Naive thymus-derived CD4-positive, alpha-beta T cell (primary cell): ENCODE measurements around the gene PPA2. TPM values are rescaled to one million over a fixed set of nuclear protein-coding genes. Genes with fewer than 3 reads are reported as not detected.
"Not testable (repeated sequence)": the region's sequence is repeated elsewhere in the genome, so short reads cannot be mapped to it uniquely, and the experiment has no call there.

Source experiments
- ATAC-seq: fragments of 150-1000 bp; cut with Tn5 transposase; 2 replicates; pipeline ENCODE4 v1.10.0; 2021; ENCODE audit warnings: mild to moderate bottlenecking, moderate library complexity
- CTCF ChIA-PET: fragments of 350-600 bp; sonication (Branson Sonifier 250); formaldehyde crosslinking; loops from one replicate; lab custom pipeline; 2021; ENCODE audit warnings: antibody characterized with exemption; lab: Charles Lee
- POLR2A ChIA-PET: fragments of 350-600 bp; sonication (Branson Sonifier 250); formaldehyde crosslinking; loops from one replicate; lab custom pipeline; 2021; ENCODE audit warnings: antibody characterized with exemption, inconsistent platforms; lab: Charles Lee
- DNase-seq, 9 donors: peaks; one replicate each; pipeline versions ENCODE4 v3.0.0 to v3.0.0-alpha.2; 2020 to 2022; ENCODE audit warnings: mixed read lengths in 1 of 9
- H3K27ac ChIP-seq: one replicate; pipeline ENCODE4 v1.7.0; 2013; ENCODE audit warnings: mild to moderate bottlenecking, low read depth, low read length, moderate library complexity
- H3K27me3 ChIP-seq, 2 donors: one replicate each; pipeline ENCODE4 v1.7.0; 2013; ENCODE audit warnings: low read length in 2 of 2, mild to moderate bottlenecking in 2 of 2, moderate library complexity in 2 of 2; ENCODE audit not compliant: control insufficient read depth in 2 of 2, insufficient read depth in 2 of 2
- H3K36me3 ChIP-seq, 3 experiments: 1 replicate in 2 of 3; 2 replicates in 1 of 3; pipeline ENCODE4 v1.7.0; 2013; ENCODE audit warnings: low read length in 3 of 3, mild to moderate bottlenecking in 3 of 3, moderate library complexity in 1 of 3; ENCODE audit not compliant: insufficient read depth in 3 of 3, control insufficient read depth in 2 of 3
- H3K4me1 ChIP-seq, 2 donors: one replicate each; pipeline ENCODE4 v1.7.0; 2013; ENCODE audit warnings: low read length in 2 of 2, mild to moderate bottlenecking in 2 of 2, moderate library complexity in 1 of 2; ENCODE audit not compliant: control insufficient read depth in 2 of 2, insufficient read depth in 2 of 2
- H3K4me3 ChIP-seq: 2 replicates; pipeline ENCODE4 v1.7.0; 2013; ENCODE audit warnings: mild to moderate bottlenecking, low read length
- H3K9me3 ChIP-seq, 3 experiments: 1 replicate in 2 of 3; 2 replicates in 1 of 3; pipeline ENCODE4 v1.7.0; 2013; ENCODE audit warnings: low read length in 3 of 3; ENCODE audit not compliant: control insufficient read depth in 2 of 3
- H3K27ac Mint-ChIP-seq, 9 donors: one replicate each; pipeline ENCODE4 v1.8.0; 2020 to 2022; ENCODE audit warnings: mixed read lengths in 9 of 9, mild to moderate bottlenecking in 8 of 9, moderate library complexity in 5 of 9, inconsistent platforms in 2 of 9
- H3K27me3 Mint-ChIP-seq, 5 donors: one replicate each; pipeline ENCODE4 v1.8.0; 2021 to 2022; ENCODE audit warnings: mixed read lengths in 5 of 5, mild to moderate bottlenecking in 1 of 5
- H3K36me3 Mint-ChIP-seq, 5 donors: one replicate each; pipeline ENCODE4 v1.8.0; 2020 to 2022; ENCODE audit warnings: mixed read lengths in 5 of 5, mild to moderate bottlenecking in 3 of 5, inconsistent platforms in 1 of 5
- H3K4me1 Mint-ChIP-seq, 7 donors: one replicate each; pipeline ENCODE4 v1.8.0; 2020 to 2022; ENCODE audit warnings: mixed read lengths in 7 of 7, mild to moderate bottlenecking in 3 of 7, inconsistent platforms in 1 of 7
- H3K4me3 Mint-ChIP-seq, 10 donors: one replicate each; pipeline ENCODE4 v1.8.0; 2020 to 2022; ENCODE audit warnings: mild to moderate bottlenecking in 10 of 10, mixed read lengths in 10 of 10, moderate library complexity in 6 of 10, inconsistent platforms in 2 of 10
- H3K9me3 Mint-ChIP-seq, 11 donors: one replicate each; pipeline ENCODE4 v1.8.0; 2020 to 2022; ENCODE audit warnings: mixed read lengths in 11 of 11, mild to moderate bottlenecking in 4 of 11, inconsistent platforms in 1 of 11, moderate library complexity in 1 of 11
- intact Hi-C, 2 donors: fragments of 100-400 bp; cut with micrococcal nuclease; formaldehyde crosslinking; loops; one replicate each; pipeline ENCODE4 v1.15.1; 2023
- polyA plus RNA-seq, 2 donors: library from polyadenylated mRNA; unstranded; fragments of 300-500 nt; fragmentation: Illumina TruSeq; gene quantifications; one replicate each; pipeline ENCODE4 v1.2.3, GENCODE V29; 2021
- total RNA-seq, 6 experiments: library from RNA in 5 of 6; stranded (reverse) in 5 of 6; gene quantifications; 1 replicate in 5 of 6; 2 replicates in 1 of 6; pipeline ENCODE4 v1.2.3 and lab custom pipeline; 2021 to 2026

Gene PPA2
- total and polyA plus RNA-seq, 7 experiments from 2014 or later, result 38.2 to 107 (median 51.2) TPM

DNA sequence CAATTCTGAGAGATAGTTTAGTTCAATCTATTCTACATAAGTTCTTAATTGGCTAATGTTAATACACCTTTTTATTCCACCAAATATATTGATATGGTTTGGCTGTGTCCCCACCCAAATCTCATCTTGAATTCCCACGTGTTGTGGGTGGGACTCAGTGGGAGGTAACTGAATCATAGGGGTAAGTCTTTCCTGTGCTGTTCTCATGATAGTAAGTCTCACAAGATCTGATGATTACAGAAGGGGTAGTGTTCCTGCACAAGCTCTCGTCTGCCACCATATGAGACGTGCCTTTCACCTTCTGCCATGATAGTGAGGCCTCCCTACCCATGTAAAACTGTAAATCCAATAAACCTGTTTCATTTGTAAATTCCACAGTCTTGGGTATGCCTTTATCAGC lies 11.3 kb downstream of the PPA2 start:
- Mint-ChIP-seq H3K27ac (no peak overlapping the region), H3K4me1 (peaks cover 12 to 66% (median 45%) of the 10 kb centered on the region in 7 donors), H3K27me3 (no peaks in the 10 kb centered on the region), H3K9me3 (peaks cover 0 to 9% (median 0%) of the 10 kb centered on the region in 11 donors), H3K4me3 (no peak overlapping the region), H3K36me3 (peaks cover 11 to 57% (median 48%) of the 10 kb centered on the region in 5 donors)
- DNase-seq (no peak), ATAC-seq (no peak)
- Histone ChIP-seq H3K9me3 (no peaks in the 10 kb centered on the region), H3K36me3 (peaks cover 0 to 9% (median 0%) of the 10 kb centered on the region in 3 experiments), H3K27me3 (no peaks in the 10 kb centered on the region), H3K4me3 (no peak overlapping the region), H3K4me1 (no peaks in the 10 kb centered on the region), H3K27ac (no peak overlapping the region)
- ChIA-PET CTCF (interaction anchor here (1.3 kb wide), 1 partner anchor 9 kb away, joined by 3 read pairs; no protein-coding TSS in a partner anchor), POLR2A (no interaction called here)
- intact Hi-C loops, result no loop called here

DNA sequence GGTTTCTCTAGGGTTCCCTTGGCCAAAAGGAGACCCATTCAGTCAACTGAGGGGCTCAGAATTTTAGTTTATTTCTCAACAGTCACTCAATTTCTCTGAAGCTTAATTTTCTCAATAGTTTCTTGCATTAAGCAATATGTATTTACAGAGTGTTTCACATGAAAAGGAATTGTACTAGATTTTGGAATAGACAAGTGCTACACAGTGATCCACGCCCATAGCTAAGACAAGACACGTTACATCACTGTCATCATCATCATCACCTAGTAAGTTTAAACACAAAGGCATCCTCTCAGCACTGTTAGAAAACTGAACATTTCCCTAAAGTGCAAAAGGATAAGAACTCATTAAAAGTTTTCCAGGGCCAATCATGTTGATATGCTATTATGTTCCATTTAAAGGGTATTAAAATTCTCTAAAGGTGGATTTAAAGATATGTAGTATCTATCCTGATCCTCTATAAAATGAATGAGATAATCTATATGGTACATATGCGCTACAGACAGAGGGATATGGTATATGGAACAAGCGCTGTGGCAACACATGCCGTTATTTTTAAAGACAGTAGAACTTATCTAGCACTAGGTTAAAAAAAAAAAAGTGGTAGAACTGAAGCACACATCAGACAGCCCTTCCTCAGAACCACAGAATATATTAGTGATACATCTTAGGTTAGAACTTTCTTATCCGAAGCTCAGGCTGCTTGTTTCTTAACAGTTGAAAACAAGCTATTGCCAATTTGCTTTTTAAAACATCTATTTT lies 12.1 kb downstream of the PPA2 start:
- ATAC-seq, result no peak
- H3K4me3 ChIP-seq, result no peak overlapping the region
- peaks cover 9 to 58% (median 38%) of the 10 kb centered on the region in 7 donors for H3K4me1 Mint-ChIP-seq
- no peak overlapping the region for H3K27ac Mint-ChIP-seq
- H3K36me3 ChIP-seq, result peaks cover 0 to 3% (median 0%) of the 10 kb centered on the region in 3 experiments
- H3K4me1 ChIP-seq, result no peaks in the 10 kb centered on the region
- no peaks in the 10 kb centered on the region for H3K9me3 ChIP-seq
- no peaks in the 10 kb centered on the region for H3K27me3 ChIP-seq
- ChIA-PET CTCF (interaction anchor here (1.3 kb wide), 1 partner anchor 10 kb away, joined by 3 read pairs; no protein-coding TSS in a partner anchor), POLR2A (interaction anchor here (2.4 kb wide), 1 partner anchor 12 kb away, joined by 6 read pairs; the partner anchor contains the start of gene PPA2)
- intact Hi-C loops, result no loop called here
- no peak overlapping the region for H3K4me3 Mint-ChIP-seq
- no peak overlapping the region for H3K27ac ChIP-seq
- no peaks in the 10 kb centered on the region for H3K27me3 Mint-ChIP-seq
- H3K36me3 Mint-ChIP-seq, result peaks cover 11 to 49% (median 41%) of the 10 kb centered on the region in 5 donors
- H3K9me3 Mint-ChIP-seq, result peaks cover 0 to 9% (median 0%) of the 10 kb centered on the region in 11 donors
- DNase-seq, result no peak

DNA sequence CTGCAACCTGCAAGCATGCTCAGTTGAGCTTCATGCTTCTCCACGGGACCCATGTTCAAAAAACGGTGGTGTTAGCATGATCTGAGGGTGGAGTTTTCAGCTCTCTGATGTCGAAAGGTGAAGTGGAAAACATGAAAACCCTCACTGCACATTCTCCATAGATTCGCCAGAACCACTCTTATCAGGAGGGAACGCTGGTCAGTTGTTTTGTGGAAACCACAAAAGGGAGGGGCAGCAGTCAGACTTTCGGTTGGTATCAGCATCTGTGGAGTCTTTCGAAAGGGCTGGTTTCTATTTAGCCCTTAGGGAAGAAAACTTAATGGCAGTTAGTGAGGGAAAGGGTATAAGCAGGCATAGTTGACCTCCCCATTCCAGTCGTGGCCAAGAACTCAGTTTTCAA lies 12.6 kb downstream of the PPA2 start:
- intact Hi-C loops, result no loop called here
- ATAC-seq (peak; percentile 24), DNase-seq (no peak)
- no peaks in the 10 kb centered on the region for H3K27me3 Mint-ChIP-seq
- Histone ChIP-seq H3K9me3 (no peaks in the 10 kb centered on the region), H3K4me3 (no peak overlapping the region), H3K4me1 (no peaks in the 10 kb centered on the region), H3K36me3 (no peaks in the 10 kb centered on the region), H3K27me3 (no peaks in the 10 kb centered on the region), H3K27ac (no peak overlapping the region)
- peaks cover 13 to 49% (median 39%) of the 10 kb centered on the region in 5 donors for H3K36me3 Mint-ChIP-seq
- POLR2A ChIA-PET, result interaction anchor here (2.4 kb wide), 1 partner anchor 12 kb away, joined by 6 read pairs; the partner anchor contains the start of gene PPA2
- H3K9me3 Mint-ChIP-seq, result peaks cover 0 to 9% (median 0%) of the 10 kb centered on the region in 11 donors
- peaks cover 9 to 58% (median 37%) of the 10 kb centered on the region in 7 donors for H3K4me1 Mint-ChIP-seq
- no peak overlapping the region for H3K4me3 Mint-ChIP-seq
- CTCF ChIA-PET, result interaction anchor here (1.3 kb wide), 1 partner anchor 10 kb away, joined by 3 read pairs; no protein-coding TSS in a partner anchor
- no peak overlapping the region for H3K27ac Mint-ChIP-seq

DNA sequence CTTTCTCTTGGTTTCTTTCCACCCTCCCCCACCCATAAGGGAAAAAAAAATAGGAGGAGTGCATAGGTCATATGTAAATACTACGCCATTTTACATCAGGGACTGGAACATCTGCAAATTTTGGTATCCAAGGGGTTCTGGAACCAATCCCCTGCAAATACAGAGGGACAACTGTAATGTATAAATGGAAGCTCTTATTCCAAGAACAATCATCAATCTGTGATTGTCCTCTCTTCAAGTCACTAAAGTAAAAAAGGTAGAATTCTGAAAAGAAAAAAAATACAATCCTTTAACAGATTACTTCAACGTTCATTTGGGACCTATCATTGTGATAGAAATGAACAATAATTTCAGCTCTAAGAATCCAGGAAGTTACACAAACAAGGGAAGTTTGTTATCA lies 13.6 kb downstream of the PPA2 start:
- Histone ChIP-seq H3K27me3 (no peaks in the 10 kb centered on the region), H3K36me3 (no peaks in the 10 kb centered on the region), H3K4me1 (no peaks in the 10 kb centered on the region), H3K4me3 (no peak overlapping the region), H3K9me3 (no peaks in the 10 kb centered on the region), H3K27ac (no peak overlapping the region)
- no peaks in the 10 kb centered on the region for H3K27me3 Mint-ChIP-seq
- H3K9me3 Mint-ChIP-seq, result peaks cover 0 to 5% (median 0%) of the 10 kb centered on the region in 11 donors
- ChIA-PET CTCF (interaction anchor here (1.7 kb wide), 1 partner anchor 11 kb away, joined by 3 read pairs; no protein-coding TSS in a partner anchor), POLR2A (interaction anchor here (2.4 kb wide), 1 partner anchor 13 kb away, joined by 6 read pairs; the partner anchor contains the start of gene PPA2)
- no peak overlapping the region for H3K4me3 Mint-ChIP-seq
- intact Hi-C loops, result no loop called here
- H3K36me3 Mint-ChIP-seq, result peaks cover 9 to 48% (median 39%) of the 10 kb centered on the region in 5 donors
- ATAC-seq (no peak), DNase-seq (no peak)
- peak overlapping the region in 1 of 9 donors; percentile 54 for H3K27ac Mint-ChIP-seq
- H3K4me1 Mint-ChIP-seq, result peaks cover 9 to 49% (median 30%) of the 10 kb centered on the region in 7 donors

DNA sequence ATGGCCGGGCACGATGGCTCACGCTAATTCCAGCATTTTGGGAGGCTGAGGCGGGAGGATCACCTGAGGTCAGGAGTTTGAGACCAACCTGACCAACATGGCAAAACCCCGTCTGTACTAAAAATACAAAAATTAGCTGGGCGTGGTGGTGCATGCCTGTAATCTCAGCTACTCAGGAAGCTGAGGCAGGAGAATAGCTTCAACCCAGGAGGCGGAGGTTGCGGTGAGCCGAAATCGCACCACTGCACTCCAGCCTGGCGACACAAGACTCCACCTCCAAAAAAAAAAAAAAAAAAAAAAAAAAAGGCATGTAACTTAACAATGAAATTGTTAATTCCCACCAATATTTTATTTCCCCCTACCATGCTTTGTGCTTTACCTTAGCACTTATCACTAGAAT lies 15.3 kb downstream of the PPA2 start:
- H3K4me3 ChIP-seq, POLR2A ChIA-PET, H3K4me1 ChIP-seq, H3K27me3 Mint-ChIP-seq, H3K27ac ChIP-seq, H3K4me3 Mint-ChIP-seq, ATAC-seq, intact Hi-C loops, DNase-seq, H3K9me3 ChIP-seq, H3K36me3 ChIP-seq, H3K9me3 Mint-ChIP-seq, H3K27me3 ChIP-seq: not testable (repeated sequence)
- CTCF ChIA-PET, result interaction anchor here (1.7 kb wide), 1 partner anchor 13 kb away, joined by 3 read pairs; no protein-coding TSS in a partner anchor
- peaks cover 14 to 48% (median 36%) of the 10 kb centered on the region in 5 donors for H3K36me3 Mint-ChIP-seq
- H3K27ac Mint-ChIP-seq, result peak overlapping the region in 1 of 9 donors; percentile 49
- peaks cover 14 to 48% (median 32%) of the 10 kb centered on the region in 7 donors for H3K4me1 Mint-ChIP-seq

DNA sequence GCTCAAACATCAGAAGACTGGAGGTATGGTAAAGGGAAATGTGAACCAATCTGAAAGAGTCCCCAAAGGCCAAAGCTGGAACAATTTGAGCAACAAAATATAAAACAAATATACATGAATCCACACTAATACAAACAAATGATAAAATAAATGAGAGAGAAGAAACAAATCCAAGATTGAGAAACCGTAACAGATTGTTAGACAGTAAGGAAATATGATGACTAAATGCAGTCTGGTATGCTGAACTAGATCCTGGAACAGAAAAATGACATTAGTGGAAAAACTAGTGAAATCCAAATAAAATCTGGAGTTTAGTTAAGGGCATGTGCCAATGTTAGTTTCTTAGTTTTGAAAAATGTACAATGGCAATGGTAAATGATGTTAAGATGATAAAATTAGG lies 15.9 kb downstream of the PPA2 start:
- Histone ChIP-seq H3K27me3 (no peaks in the 10 kb centered on the region), H3K27ac (no peak overlapping the region), H3K36me3 (peaks cover 0 to 7% (median 4%) of the 10 kb centered on the region in 3 experiments), H3K9me3 (no peaks in the 10 kb centered on the region), H3K4me1 (no peaks in the 10 kb centered on the region), H3K4me3 (no peak overlapping the region)
- ATAC-seq (no peak), DNase-seq (no peak)
- Mint-ChIP-seq H3K27me3 (no peaks in the 10 kb centered on the region), H3K36me3 (peaks cover 14 to 47% (median 34%) of the 10 kb centered on the region in 5 donors), H3K4me3 (no peak overlapping the region), H3K9me3 (peaks cover 0 to 4% (median 0%) of the 10 kb centered on the region in 11 donors), H3K27ac (no peak overlapping the region), H3K4me1 (peaks cover 15 to 47% (median 31%) of the 10 kb centered on the region in 7 donors)
- intact Hi-C loops, result no loop called here
- ChIA-PET POLR2A (no interaction called here), CTCF (no interaction called here)
